Measurements from ENCODE around the gene SHH.

GRCh38 chr7:155781433-155781832, 30.8 kb downstream of the SHH start:
- TF ChIP-seq CTCF (conservative IDR thresholded peaks at IDR 0.05 in 1 of 2, IDR thresholded peaks at IDR 0.05 in 1 of 2; ENCODE audit: low read depth in 1 of 2, low read length in 2 of 2) (no peak), EZH2 (IDR thresholded peaks at IDR 0.05; ENCODE audit: low read length, missing control alignments) (no peak)
